K562 (cell line): ENCODE measurements around the gene UBL7. TPM values are rescaled to one million over a fixed set of nuclear protein-coding genes. Genes with fewer than 3 reads are reported as not detected.

Experiments used
- CBX5 ChIP-seq: IDR thresholded peaks from 2 replicates; pipeline ENCODE4 v1.6.1; 2014; ENCODE audit warnings: low read depth, borderline replicate concordance
- CCAR2 ChIP-seq: fragments of 200-400 bp; formaldehyde crosslinking; IDR thresholded peaks from 2 replicates; pipeline ENCODE4 v1.6.1; 2017; ENCODE audit warnings: mild to moderate bottlenecking, low read depth, low read length
- CTBP1 ChIP-seq: fragments of 450-650 bp; IDR thresholded peaks from 2 replicates; pipeline ENCODE4 v1.6.1; 2016; ENCODE audit warnings: borderline replicate concordance
- FOSL1 ChIP-seq: fragments of 200-800 bp; sonication (Bioruptor generic); conservative IDR thresholded peaks from 2 replicates; pipeline ENCODE4 v1.6.1; 2016; ENCODE audit warnings: missing genetic modification characterization, missing compliant biosample characterization
- FOXK1 ChIP-seq: sonication (generic); formaldehyde crosslinking; IDR thresholded peaks from 2 replicates; pipeline ENCODE4 v1.8.0; 2022; ENCODE audit warnings: missing genetic modification reagents, mild to moderate bottlenecking, borderline replicate concordance
- JUND ChIP-seq, 2 experiments: IDR thresholded peaks; 2 replicates in 1 of 2; 3 replicates in 1 of 2; pipeline ENCODE4 v1.6.1; 2011; ENCODE audit warnings: borderline replicate concordance in 2 of 2, low read depth in 2 of 2, low read length in 2 of 2, improper control_type of control experiment in 1 of 2, missing biosample characterization in 1 of 2, missing genetic modification characterization in 1 of 2, missing genetic modification reagents in 1 of 2
- KDM1A ChIP-seq, 2 experiments: fragments of 450-650 bp; IDR thresholded peaks; 2 replicates each; pipeline ENCODE4 v1.6.1; 2016; ENCODE audit warnings: mild to moderate bottlenecking in 2 of 2
- KLF13 ChIP-seq: fragments of 450-650 bp; IDR thresholded peaks from 2 replicates; pipeline ENCODE4 v1.6.1; 2016; ENCODE audit warnings: missing genetic modification characterization, low read depth, mild to moderate bottlenecking, missing compliant biosample characterization, moderate library complexity, borderline replicate concordance
- NR4A1 ChIP-seq, 2 experiments: fragments of 250-450 bp in 1 of 2; fragments of 450-650 bp in 1 of 2; sonication (Bioruptor Pico) in 1 of 2; IDR thresholded peaks; 2 replicates each; pipeline versions ENCODE4 v1.4.0 to v1.6.1; 2016 to 2020; ENCODE audit warnings: mild to moderate bottlenecking in 2 of 2, missing compliant biosample characterization in 1 of 2, missing genetic modification characterization in 1 of 2, moderate library complexity in 1 of 2
- OTX1 ChIP-seq: fragments of 450-650 bp; formaldehyde crosslinking; IDR thresholded peaks from 2 replicates; pipeline ENCODE4 v1.4.0; 2022; ENCODE audit warnings: mild to moderate bottlenecking
- POLR2AphosphoS2 ChIP-seq: IDR thresholded peaks from 2 replicates; pipeline ENCODE4 v1.6.1; 2012; ENCODE audit warnings: low read length, improper control_type of control experiment
- SMARCB1 ChIP-seq: IDR thresholded peaks from 2 replicates; pipeline ENCODE4 v1.6.1; 2011; ENCODE audit warnings: improper control_type of control experiment, low read depth; ENCODE audit not compliant: insufficient read length
- ZKSCAN8 ChIP-seq: fragments of 200-800 bp; sonication (Bioruptor generic); IDR thresholded peaks from 2 replicates; pipeline ENCODE4 v1.6.1; 2016; ENCODE audit warnings: missing genetic modification characterization, missing compliant biosample characterization
- ZNF23 ChIP-seq: fragments of 250-450 bp; sonication (Bioruptor Pico); IDR thresholded peaks from 2 replicates; pipeline ENCODE4 v1.4.0; 2020; ENCODE audit warnings: mild to moderate bottlenecking
- ZNF586 ChIP-seq: fragments of 450-650 bp; formaldehyde crosslinking; conservative IDR thresholded peaks from 2 replicates; pipeline ENCODE4 v1.4.0; 2020; ENCODE audit warnings: mild to moderate bottlenecking, moderate library complexity
- ZNF589 ChIP-seq: fragments of 200-800 bp; sonication (Bioruptor generic); IDR thresholded peaks from 2 replicates; pipeline ENCODE4 v1.6.1; 2016; ENCODE audit warnings: low read depth, missing genetic modification characterization, missing compliant biosample characterization
- ZSCAN32 ChIP-seq: fragments of 450-650 bp; formaldehyde crosslinking; IDR thresholded peaks from 2 replicates; pipeline ENCODE4 v1.4.0; 2020; ENCODE audit warnings: mild to moderate bottlenecking, moderate library complexity
- polyA plus RNA-seq, 8 experiments: library from polyadenylated mRNA; depleted of rRNA in 4 of 8; stranded (reverse) in 5 of 8; unstranded in 3 of 8; fragments of >200 nt; fragmentation: Nextera tagmentation in 2 of 8; fragmentation: Illumina TruSeq in 1 of 8; extraction: Ambion mirVana in 2 of 8; extraction: Trizol in 1 of 8; gene quantifications; 2 replicates each; pipeline versions ENCODE4 v1.2.1 to v1.2.3, GENCODE V29; 2011 to 2014; ENCODE audit warnings: inconsistent platforms in 1 of 8, missing spikeins in 1 of 8
- total RNA-seq, 7 experiments: library from RNA; depleted of rRNA in 6 of 7; stranded (reverse); fragments of >200 nt in 6 of 7; fragmentation: Illumina TruSeq in 2 of 7; extraction: Trizol in 2 of 7; gene quantifications; 2 replicates each; pipeline versions ENCODE4 v1.2.1 to v1.2.3, GENCODE V29; 2011 to 2021; ENCODE audit warnings: low replicate concordance in 1 of 7
- TF ChIP-seq, protein P1 (sequence below): fragments of 450-650 bp; IDR thresholded peaks from 2 replicates; pipeline ENCODE4 v1.6.1; 2016; ENCODE audit warnings: missing biosample characterization, missing genetic modification characterization
- TF ChIP-seq, protein P2 (sequence below), 2 experiments: fragments of 450-650 bp in 1 of 2; sonication (generic) in 1 of 2; formaldehyde crosslinking in 1 of 2; IDR thresholded peaks in 1 of 2; conservative IDR thresholded peaks in 1 of 2; 2 replicates each; pipeline versions ENCODE4 v1.6.1 to v1.8.1; 2016 to 2023; ENCODE audit warnings: mild to moderate bottlenecking in 2 of 2, moderate library complexity in 2 of 2, inconsistent platforms in 1 of 2, missing genetic modification reagents in 1 of 2
- TF ChIP-seq, protein P3 (sequence below): fragments of 200-800 bp; sonication (Bioruptor generic); IDR thresholded peaks from 2 replicates; pipeline ENCODE4 v1.6.1; 2016; ENCODE audit warnings: missing genetic modification characterization, missing compliant biosample characterization

Gene UBL7
- total and polyA plus RNA-seq, 9 of the 15 experiments (the other 6 are each of a cell fraction or from before 2014, with no cell fraction given) = 19.2 to 63.4 (median 44.9) TPM

DNA sequence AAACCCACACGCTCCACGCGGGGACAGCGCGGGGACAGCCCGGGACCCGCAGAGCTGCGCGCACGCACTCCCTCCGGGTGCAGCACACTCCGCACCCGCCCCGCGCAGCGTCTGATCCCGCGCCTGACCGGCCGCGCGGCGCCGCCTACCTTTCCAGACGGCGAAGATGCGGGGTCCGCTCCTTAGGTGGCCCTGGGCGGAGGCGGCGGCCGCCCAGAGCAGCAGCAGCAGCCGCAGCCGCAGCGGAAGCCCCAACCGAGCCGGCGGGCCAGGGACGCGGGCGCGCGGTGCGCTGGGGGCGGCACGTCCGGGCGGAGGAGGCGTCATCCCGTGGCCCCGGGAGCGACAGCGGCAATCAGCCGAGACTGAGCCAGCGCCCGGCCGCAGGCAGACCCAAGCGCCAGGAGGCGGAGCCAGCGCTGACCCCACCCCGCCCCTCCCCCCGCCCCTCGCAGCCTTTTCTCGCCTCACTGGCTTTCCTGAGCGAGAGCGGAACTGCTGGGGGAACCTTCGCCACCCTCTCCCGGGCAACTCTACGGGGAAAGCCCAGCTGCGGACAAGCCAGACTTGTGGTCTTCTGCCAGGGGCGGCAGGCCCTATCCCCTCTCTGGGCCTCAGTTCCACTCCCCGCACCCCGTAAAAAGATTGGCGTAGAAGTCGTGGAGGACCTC is 27.2 kb downstream of the UBL7 start, which contains the start of gene SEMA7A (continued):
- TF ChIP-seq CCAR2 (no peak), FOXK1 (no peak), POLR2AphosphoS2 (no peak), CBX5 (no peak), OTX1 (no peak), ZNF23 (CRISPR knock-in tag) (no peak), CTBP1 (peak; percentile 99), NR4A1 (CRISPR knock-in tag; IDR thresholded peaks at IDR 0.05) (0 out of 2 replicates have a peak, but pooled peaks have one; percentile 14), NR4A1 (tag; IDR thresholded peaks at IDR 0.05) (no peak), FOSL1 (tag) (no peak; the same call in 1 of the 2 replicates), SMARCB1 (no peak), KDM1A (IDR thresholded peaks at IDR 0.05) (no peak), ZNF589 (CRISPR knock-in tag) (peak; percentile 21; the same call in 1 of the 2 replicates), KLF13 (peak; percentile 25; the same call in 1 of the 2 replicates), ZNF586 (CRISPR knock-in tag) (no peak), ZSCAN32 (CRISPR knock-in tag) (no peak), JUND (IDR thresholded peaks at IDR 0.05; ENCODE audit: borderline replicate concordance, low read depth, low read length) (peak; percentile 36; the same call in 1 of the 2 replicates), JUND (tag; IDR thresholded peaks at IDR 0.05; ENCODE audit: borderline replicate concordance, low read depth, low read length) (no peak), ZKSCAN8 (CRISPR knock-in tag) (no peak)
- TF ChIP-seq, protein P1, sequence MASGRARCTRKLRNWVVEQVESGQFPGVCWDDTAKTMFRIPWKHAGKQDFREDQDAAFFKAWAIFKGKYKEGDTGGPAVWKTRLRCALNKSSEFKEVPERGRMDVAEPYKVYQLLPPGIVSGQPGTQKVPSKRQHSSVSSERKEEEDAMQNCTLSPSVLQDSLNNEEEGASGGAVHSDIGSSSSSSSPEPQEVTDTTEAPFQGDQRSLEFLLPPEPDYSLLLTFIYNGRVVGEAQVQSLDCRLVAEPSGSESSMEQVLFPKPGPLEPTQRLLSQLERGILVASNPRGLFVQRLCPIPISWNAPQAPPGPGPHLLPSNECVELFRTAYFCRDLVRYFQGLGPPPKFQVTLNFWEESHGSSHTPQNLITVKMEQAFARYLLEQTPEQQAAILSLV (tag) = no peak
- TF ChIP-seq, protein P2, sequence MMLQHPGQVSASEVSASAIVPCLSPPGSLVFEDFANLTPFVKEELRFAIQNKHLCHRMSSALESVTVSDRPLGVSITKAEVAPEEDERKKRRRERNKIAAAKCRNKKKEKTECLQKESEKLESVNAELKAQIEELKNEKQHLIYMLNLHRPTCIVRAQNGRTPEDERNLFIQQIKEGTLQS (IDR thresholded peaks at IDR 0.05) = no peak
- TF ChIP-seq, protein P2 (CRISPR knock-in tag; conservative IDR thresholded peaks at IDR 0.05) = no peak
- TF ChIP-seq, protein P3, sequence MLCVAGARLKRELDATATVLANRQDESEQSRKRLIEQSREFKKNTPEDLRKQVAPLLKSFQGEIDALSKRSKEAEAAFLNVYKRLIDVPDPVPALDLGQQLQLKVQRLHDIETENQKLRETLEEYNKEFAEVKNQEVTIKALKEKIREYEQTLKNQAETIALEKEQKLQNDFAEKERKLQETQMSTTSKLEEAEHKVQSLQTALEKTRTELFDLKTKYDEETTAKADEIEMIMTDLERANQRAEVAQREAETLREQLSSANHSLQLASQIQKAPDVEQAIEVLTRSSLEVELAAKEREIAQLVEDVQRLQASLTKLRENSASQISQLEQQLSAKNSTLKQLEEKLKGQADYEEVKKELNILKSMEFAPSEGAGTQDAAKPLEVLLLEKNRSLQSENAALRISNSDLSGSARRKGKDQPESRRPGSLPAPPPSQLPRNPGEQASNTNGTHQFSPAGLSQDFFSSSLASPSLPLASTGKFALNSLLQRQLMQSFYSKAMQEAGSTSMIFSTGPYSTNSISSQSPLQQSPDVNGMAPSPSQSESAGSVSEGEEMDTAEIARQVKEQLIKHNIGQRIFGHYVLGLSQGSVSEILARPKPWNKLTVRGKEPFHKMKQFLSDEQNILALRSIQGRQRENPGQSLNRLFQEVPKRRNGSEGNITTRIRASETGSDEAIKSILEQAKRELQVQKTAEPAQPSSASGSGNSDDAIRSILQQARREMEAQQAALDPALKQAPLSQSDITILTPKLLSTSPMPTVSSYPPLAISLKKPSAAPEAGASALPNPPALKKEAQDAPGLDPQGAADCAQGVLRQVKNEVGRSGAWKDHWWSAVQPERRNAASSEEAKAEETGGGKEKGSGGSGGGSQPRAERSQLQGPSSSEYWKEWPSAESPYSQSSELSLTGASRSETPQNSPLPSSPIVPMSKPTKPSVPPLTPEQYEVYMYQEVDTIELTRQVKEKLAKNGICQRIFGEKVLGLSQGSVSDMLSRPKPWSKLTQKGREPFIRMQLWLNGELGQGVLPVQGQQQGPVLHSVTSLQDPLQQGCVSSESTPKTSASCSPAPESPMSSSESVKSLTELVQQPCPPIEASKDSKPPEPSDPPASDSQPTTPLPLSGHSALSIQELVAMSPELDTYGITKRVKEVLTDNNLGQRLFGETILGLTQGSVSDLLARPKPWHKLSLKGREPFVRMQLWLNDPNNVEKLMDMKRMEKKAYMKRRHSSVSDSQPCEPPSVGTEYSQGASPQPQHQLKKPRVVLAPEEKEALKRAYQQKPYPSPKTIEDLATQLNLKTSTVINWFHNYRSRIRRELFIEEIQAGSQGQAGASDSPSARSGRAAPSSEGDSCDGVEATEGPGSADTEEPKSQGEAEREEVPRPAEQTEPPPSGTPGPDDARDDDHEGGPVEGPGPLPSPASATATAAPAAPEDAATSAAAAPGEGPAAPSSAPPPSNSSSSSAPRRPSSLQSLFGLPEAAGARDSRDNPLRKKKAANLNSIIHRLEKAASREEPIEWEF = no peak
